HEK293 (cell line): ENCODE results near the gene HMG20A.

Experiments used
- CTCF ChIA-PET: fragments of 350-600 bp; formaldehyde crosslinking; extraction: SDS; loops from one replicate; lab custom pipeline; 2021; ENCODE audit warnings: antibody characterized with exemption; lab: Yijun Ruan, JAX
- POLR2A ChIA-PET: fragments of 300-600 bp; formaldehyde crosslinking; extraction: SDS; loops from one replicate; lab custom pipeline; 2020; ENCODE audit warnings: antibody characterized with exemption, inconsistent platforms; lab: Yijun Ruan, JAX
- H3K27ac ChIP-seq: fragments of 200-500 bp; sonication (Bioruptor generic); 2 replicates; pipeline ENCODE4 v1.5.1; 2014; ENCODE audit warnings: low read depth, low read length, control low read depth, inconsistent platforms; ENCODE audit errors: extremely low read depth
- H3K36me3 ChIP-seq, 2 experiments: fragments of 200-500 bp in 1 of 2; sonication (Bioruptor generic) in 1 of 2; 1 replicate in 1 of 2; 2 replicates in 1 of 2; pipeline ENCODE4 v1.5.1; 2014 to 2017; ENCODE audit warnings: inconsistent platforms in 2 of 2, low read length in 2 of 2; ENCODE audit not compliant: control insufficient read depth in 2 of 2, insufficient read depth in 1 of 2
- H3K4me1 ChIP-seq: fragments of 200-500 bp; sonication (Bioruptor generic); 2 replicates; pipeline ENCODE4 v1.5.1; 2014; ENCODE audit warnings: mild to moderate bottlenecking, low read length, inconsistent platforms; ENCODE audit not compliant: control insufficient read depth, insufficient read depth
- H3K4me3 ChIP-seq: 2 replicates; pipeline ENCODE4 v1.5.1; 2011; ENCODE audit warnings: low read depth, mild to moderate bottlenecking, control low read depth, low read length, moderate library complexity
- H3K9me3 ChIP-seq: fragments of 200-500 bp; sonication (Bioruptor generic); 2 replicates; pipeline ENCODE4 v1.5.1; 2014; ENCODE audit warnings: low read depth, low read length, inconsistent platforms; ENCODE audit not compliant: control insufficient read depth, insufficient read depth
- EGR2 ChIP-seq: fragments of 450-650 bp; formaldehyde crosslinking; IDR thresholded peaks from 2 replicates; pipeline ENCODE4 v1.5.1; 2016; ENCODE audit warnings: low read depth, missing biosample characterization, missing genetic modification characterization
- MZF1 ChIP-seq: fragments of 450-650 bp; formaldehyde crosslinking; IDR thresholded peaks from 2 replicates; pipeline ENCODE4 v1.5.1; 2017; ENCODE audit warnings: missing biosample characterization, missing genetic modification characterization, borderline replicate concordance
- PRDM2 ChIP-seq: fragments of 450-650 bp; formaldehyde crosslinking; IDR thresholded peaks from 2 replicates; pipeline ENCODE4 v1.5.1; 2016; ENCODE audit warnings: missing biosample characterization, missing genetic modification characterization, borderline replicate concordance
- TRIM28 ChIP-seq: IDR thresholded peaks from 2 replicates; pipeline ENCODE4 v1.6.1; 2011; ENCODE audit warnings: low read length, control low read depth, borderline replicate concordance
- ZBTB6 ChIP-seq: fragments of 450-650 bp; formaldehyde crosslinking; IDR thresholded peaks from 2 replicates; pipeline ENCODE4 v1.5.1; 2017; ENCODE audit warnings: missing biosample characterization, missing genetic modification characterization
- ZFP3 ChIP-seq: fragments of 450-650 bp; formaldehyde crosslinking; IDR thresholded peaks from 2 replicates; pipeline ENCODE4 v1.5.1; 2016; ENCODE audit warnings: low read depth, missing biosample characterization, missing genetic modification characterization
- ZNF175 ChIP-seq: fragments of 450-650 bp; formaldehyde crosslinking; IDR thresholded peaks from 2 replicates; pipeline ENCODE4 v1.5.1; 2016; ENCODE audit warnings: missing biosample characterization, missing genetic modification characterization
- ZNF248 ChIP-seq: fragments of 450-650 bp; formaldehyde crosslinking; IDR thresholded peaks from 2 replicates; pipeline ENCODE4 v1.5.1; 2017; ENCODE audit warnings: missing biosample characterization, missing genetic modification characterization
- ZNF280D ChIP-seq: fragments of 450-650 bp; formaldehyde crosslinking; IDR thresholded peaks from 2 replicates; pipeline ENCODE4 v1.5.1; 2016; ENCODE audit warnings: missing biosample characterization, missing genetic modification characterization
- ZNF510 ChIP-seq: fragments of 450-650 bp; formaldehyde crosslinking; IDR thresholded peaks from 2 replicates; pipeline ENCODE4 v1.5.1; 2018; ENCODE audit warnings: mild to moderate bottlenecking, missing genetic modification characterization, missing biosample characterization; ENCODE audit not compliant: insufficient replicate concordance
- ZNF530 ChIP-seq: fragments of 450-650 bp; formaldehyde crosslinking; IDR thresholded peaks from 2 replicates; pipeline ENCODE4 v1.5.1; 2016; ENCODE audit warnings: low read depth, missing biosample characterization, missing genetic modification characterization
- ZNF560 ChIP-seq: fragments of 450-650 bp; formaldehyde crosslinking; IDR thresholded peaks from 2 replicates; pipeline ENCODE4 v1.5.1; 2017; ENCODE audit warnings: missing biosample characterization, missing genetic modification characterization, borderline replicate concordance
- ZNF645 ChIP-seq: fragments of 450-650 bp; formaldehyde crosslinking; IDR thresholded peaks from 2 replicates; pipeline ENCODE4; 2016; ENCODE audit warnings: missing biosample characterization, missing genetic modification characterization
- ZNF701 ChIP-seq: fragments of 450-650 bp; formaldehyde crosslinking; IDR thresholded peaks from 2 replicates; pipeline ENCODE4 v1.5.1; 2016; ENCODE audit warnings: missing biosample characterization, missing genetic modification characterization
- ZNF785 ChIP-seq: fragments of 450-650 bp; formaldehyde crosslinking; IDR thresholded peaks from 2 replicates; pipeline ENCODE4 v1.5.1; 2016; ENCODE audit warnings: missing biosample characterization, missing genetic modification characterization
- TF ChIP-seq, protein P1 (sequence below): fragments of 450-650 bp; formaldehyde crosslinking; optimal IDR thresholded peaks from 2 replicates; pipeline ENCODE3; 2016; ENCODE audit warnings: missing biosample characterization, mild to moderate bottlenecking, missing genetic modification characterization
- TF ChIP-seq, protein P2 (sequence below): fragments of 450-650 bp; formaldehyde crosslinking; IDR thresholded peaks from 2 replicates; pipeline ENCODE4 v1.5.1; 2016; ENCODE audit warnings: missing biosample characterization, missing genetic modification characterization
- TF ChIP-seq, protein P3 (sequence below): fragments of 450-650 bp; formaldehyde crosslinking; IDR thresholded peaks from 2 replicates; pipeline ENCODE4 v1.5.1; 2016; ENCODE audit warnings: missing biosample characterization, missing genetic modification characterization, borderline replicate concordance

The HMG20A gene

GRCh38 chr15:77476995-77477394 is 56.3 kb downstream of the HMG20A start:
- no peak overlapping the region for H3K4me3 ChIP-seq
- H3K36me3 ChIP-seq: peaks cover 54 to 58% of the 10 kb centered on the region in 2 experiments
- CTCF ChIA-PET: interaction anchor here (1.0 kb wide), 1 partner anchor 357 kb away, joined by 4 read pairs; no protein-coding TSS in a partner anchor
- no peaks in the 10 kb centered on the region for H3K9me3 ChIP-seq
- peaks cover 14% of the 10 kb centered on the region for H3K4me1 ChIP-seq
- POLR2A ChIA-PET: no interaction called here
- no peak overlapping the region for H3K27ac ChIP-seq
- TF ChIP-seq EGR2 (no peak), TRIM28 (no peak), ZNF280D (tag by site-specific recombination) (no peak), PRDM2 (tag by site-specific recombination) (no peak), ZBTB6 (tag by site-specific recombination) (no peak), ZNF701 (tag by site-specific recombination) (no peak), ZFP3 (no peak), ZNF530 (tag by site-specific recombination) (no peak), ZNF560 (tag by site-specific recombination) (no peak), ZNF645 (tag by site-specific recombination) (no peak), ZNF175 (tag by site-specific recombination) (no peak), MZF1 (tag by site-specific recombination) (no peak), ZNF248 (tag by site-specific recombination) (no peak), ZNF785 (tag by site-specific recombination) (no peak), ZNF510 (no peak)
- TF ChIP-seq, protein P1, sequence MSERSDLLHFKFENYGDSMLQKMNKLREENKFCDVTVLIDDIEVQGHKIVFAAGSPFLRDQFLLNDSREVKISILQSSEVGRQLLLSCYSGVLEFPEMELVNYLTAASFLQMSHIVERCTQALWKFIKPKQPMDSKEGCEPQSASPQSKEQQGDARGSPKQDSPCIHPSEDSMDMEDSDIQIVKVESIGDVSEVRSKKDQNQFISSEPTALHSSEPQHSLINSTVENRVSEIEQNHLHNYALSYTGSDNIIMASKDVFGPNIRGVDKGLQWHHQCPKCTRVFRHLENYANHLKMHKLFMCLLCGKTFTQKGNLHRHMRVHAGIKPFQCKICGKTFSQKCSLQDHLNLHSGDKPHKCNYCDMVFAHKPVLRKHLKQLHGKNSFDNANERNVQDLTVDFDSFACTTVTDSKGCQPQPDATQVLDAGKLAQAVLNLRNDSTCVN: no peak
- TF ChIP-seq, protein P2, sequence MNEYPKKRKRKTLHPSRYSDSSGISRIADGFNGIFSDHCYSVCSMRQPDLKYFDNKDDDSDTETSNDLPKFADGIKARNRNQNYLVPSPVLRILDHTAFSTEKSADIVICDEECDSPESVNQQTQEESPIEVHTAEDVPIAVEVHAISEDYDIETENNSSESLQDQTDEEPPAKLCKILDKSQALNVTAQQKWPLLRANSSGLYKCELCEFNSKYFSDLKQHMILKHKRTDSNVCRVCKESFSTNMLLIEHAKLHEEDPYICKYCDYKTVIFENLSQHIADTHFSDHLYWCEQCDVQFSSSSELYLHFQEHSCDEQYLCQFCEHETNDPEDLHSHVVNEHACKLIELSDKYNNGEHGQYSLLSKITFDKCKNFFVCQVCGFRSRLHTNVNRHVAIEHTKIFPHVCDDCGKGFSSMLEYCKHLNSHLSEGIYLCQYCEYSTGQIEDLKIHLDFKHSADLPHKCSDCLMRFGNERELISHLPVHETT: no peak
- TF ChIP-seq, protein P3, sequence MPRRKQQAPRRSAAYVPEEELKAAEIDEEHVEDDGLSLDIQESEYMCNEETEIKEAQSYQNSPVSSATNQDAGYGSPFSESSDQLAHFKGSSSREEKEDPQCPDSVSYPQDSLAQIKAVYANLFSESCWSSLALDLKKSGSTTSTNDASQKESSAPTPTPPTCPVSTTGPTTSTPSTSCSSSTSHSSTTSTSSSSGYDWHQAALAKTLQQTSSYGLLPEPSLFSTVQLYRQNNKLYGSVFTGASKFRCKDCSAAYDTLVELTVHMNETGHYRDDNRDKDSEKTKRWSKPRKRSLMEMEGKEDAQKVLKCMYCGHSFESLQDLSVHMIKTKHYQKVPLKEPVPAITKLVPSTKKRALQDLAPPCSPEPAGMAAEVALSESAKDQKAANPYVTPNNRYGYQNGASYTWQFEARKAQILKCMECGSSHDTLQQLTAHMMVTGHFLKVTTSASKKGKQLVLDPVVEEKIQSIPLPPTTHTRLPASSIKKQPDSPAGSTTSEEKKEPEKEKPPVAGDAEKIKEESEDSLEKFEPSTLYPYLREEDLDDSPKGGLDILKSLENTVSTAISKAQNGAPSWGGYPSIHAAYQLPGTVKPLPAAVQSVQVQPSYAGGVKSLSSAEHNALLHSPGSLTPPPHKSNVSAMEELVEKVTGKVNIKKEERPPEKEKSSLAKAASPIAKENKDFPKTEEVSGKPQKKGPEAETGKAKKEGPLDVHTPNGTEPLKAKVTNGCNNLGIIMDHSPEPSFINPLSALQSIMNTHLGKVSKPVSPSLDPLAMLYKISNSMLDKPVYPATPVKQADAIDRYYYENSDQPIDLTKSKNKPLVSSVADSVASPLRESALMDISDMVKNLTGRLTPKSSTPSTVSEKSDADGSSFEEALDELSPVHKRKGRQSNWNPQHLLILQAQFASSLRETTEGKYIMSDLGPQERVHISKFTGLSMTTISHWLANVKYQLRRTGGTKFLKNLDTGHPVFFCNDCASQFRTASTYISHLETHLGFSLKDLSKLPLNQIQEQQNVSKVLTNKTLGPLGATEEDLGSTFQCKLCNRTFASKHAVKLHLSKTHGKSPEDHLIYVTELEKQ (tag by site-specific recombination): no peak
